DLD1 (cell line): ENCODE results near the gene TBC1D2B.

Experiments
- in situ Hi-C: cut with HindIII; loops from 2 replicates; pipeline ENCODE4 v1.10.0; 2017; ENCODE audit warnings: low sequenced_read_pairs

TBC1D2B gene

DNA sequence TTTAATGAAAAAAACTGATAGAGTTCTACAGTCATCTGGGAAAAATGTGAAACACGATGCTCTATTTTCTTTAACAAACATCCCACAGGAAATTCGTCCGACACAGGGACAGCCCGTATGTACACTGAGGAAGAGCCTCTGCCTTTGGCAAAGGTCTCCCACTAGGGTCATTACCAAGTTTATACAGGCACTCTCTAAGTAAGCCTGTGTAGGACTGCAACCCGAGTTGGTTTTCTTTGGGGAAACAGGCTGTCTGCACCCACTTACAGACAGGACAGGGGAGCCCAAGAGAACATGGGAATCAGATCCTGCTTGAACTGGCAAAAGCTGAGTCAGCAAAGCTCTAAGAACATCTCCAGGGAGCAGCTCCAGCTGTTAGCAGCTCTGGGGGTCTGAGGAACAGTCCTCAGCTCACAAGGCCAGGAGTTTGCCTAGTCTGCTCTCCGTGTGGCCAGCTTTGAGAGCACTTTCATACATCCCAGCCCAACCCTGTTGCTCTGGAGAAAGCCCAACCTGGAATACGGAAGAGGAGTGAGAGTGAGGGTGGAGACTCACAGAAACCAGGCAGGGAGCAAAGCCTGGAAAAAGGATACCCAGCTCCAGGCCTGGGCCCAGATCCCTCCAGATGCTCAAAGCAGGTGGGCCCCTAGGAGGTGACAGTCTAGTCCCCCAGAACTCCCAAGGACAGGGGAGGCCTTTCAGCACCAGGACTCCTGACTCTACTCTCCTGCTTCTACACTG is 1.9 kb downstream of the TBC1D2B start:
- in situ Hi-C loops: no loop called here

DNA sequence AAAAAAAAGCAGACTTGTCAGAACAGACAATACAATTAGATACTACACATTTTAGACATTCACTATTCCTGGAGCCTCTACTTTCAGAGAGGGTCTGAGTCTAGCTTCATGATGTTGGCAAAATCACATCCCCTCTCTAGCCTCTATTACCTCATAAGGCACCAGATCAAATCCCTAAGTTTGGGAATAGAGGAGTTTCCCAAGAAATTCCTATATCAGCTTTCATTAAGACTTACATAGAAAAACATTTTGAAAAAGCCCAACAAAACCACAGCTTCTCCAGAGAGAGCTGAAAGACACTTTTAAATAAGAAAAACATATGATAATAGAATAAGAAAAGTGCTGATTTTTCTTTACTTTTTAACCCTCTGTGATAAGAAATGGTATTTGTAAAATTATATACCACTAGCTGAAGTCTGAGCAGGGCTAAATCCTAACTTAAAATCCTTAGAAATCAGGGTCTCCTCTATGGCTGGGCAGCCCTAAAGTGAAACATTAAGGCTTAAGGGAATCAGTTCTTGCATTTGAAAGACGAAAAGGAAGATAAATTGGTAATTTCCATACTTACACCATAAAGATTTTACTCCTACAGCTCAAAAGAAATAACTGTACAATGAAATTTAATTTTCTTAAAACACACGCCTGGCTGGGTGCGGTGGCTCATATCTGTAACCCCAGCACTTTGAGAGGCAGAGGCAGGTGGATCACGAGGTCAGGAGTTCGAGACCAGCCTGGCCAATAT is 4.3 kb downstream of the TBC1D2B start:
- in situ Hi-C loops: no loop called here

DNA sequence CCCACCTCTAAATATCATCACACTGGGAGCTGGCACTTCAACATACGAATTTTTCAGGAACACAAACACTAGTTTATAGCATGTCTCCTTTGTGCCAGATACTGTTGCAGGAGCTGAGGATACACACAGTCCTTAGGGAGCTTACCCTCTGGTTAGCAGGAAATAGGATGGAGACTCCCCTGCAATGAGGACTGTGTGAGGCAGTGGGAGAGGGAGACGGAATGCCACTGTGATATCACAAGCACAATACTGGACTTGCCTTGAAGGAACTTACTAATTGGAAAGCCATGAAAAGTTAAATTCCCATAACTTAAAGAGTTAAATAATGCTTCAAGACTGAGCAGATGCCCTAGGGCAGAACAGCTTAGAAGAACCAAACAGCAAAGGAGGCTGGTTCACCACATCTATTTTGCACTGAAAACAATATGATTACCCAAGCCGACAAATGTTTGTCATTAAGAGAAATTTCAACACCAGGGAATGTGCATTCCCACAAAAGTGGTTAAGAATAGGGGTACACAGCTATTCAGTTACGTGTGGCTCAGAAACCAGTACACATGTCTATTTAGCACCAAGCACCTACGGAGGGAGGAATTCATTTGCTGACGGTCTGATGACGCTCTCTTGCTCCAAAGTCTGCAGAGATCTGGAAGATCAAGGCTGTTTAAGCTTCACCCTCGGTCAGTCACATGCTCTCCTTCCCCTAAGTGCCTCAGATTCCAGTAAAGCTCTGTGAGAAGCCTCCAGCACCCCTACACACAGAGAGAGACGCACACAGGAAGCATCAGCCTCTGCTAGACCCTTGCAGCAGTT is 5.2 kb downstream of the TBC1D2B start:
- in situ Hi-C loops: no loop called here

DNA sequence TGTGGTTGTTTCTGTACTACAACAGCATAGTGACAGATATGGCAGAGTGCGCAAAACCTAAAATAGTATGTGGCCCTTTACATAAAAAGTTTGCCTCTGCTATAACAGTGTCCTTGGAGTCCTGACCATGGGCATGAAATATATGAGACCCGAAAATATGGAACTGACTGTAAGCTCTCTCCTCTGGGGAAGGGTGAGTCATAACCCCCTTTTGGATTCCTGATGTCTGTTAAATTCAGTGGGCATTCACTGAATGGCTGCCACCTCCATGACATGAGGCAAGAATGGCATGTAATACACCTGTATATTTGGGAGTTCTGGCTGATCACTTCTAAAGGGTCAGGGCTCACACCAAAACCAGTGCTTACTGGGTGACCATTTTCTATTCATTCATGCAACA is 6.1 kb downstream of the TBC1D2B start:
- in situ Hi-C loops: no loop called here

DNA sequence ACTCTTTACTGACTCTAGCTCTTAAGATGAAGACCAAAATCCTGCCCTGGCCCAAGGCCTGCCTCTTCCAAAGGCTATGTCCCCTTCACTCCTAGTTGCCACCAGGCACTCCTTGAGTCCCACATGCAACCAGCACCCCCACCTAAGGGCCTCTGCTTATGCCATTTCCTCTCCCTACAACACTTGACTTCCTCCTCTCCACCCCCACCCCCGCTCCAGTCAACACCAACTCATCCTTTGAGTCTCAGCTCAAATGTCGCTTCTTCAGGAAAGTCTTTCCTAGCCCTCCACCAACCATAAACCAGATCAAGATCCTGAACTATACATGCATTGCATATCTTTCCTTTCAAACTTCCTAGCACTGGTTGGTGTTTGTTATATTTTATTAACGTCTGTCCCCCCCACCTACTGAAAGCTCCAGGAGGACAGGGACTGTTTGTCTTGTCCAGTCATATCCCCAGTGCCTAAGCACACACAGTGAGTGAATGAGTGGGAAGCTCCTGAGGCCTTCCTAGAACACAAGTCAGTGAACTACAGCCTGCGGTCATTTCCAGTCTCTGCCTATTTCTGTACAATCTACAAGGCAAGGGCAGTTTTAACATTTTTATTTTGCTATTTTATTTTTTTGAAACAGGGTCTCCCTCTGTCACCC is 7.3 kb downstream of the TBC1D2B start:
- in situ Hi-C loops: no loop called here

DNA sequence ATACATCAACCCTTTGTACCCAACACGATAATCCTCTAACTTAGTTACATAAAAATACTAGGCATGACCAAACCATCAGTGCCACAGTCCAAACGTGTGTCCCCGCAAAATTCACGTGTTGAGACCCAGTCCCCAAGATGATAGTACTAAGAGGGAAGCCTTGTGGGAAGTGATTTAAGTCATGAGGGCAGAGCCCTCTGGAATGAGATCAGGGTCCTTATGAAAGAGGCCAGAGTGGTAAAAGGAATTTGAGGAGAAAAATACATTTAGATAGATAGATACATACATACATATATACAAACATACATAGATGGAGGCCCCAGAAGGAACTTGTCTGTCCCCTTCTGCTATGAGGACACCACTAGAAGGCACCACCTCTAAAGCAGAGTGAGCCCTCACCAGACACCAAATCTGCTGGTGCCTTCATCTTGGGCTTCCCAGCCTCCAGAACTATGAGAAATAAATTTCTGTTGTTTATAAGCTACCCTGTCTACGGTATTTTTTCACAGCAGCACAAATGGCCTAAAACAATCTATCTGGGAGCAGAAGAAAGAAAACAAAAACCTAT is 8.0 kb downstream of the TBC1D2B start:
- in situ Hi-C loops: no loop called here

DNA sequence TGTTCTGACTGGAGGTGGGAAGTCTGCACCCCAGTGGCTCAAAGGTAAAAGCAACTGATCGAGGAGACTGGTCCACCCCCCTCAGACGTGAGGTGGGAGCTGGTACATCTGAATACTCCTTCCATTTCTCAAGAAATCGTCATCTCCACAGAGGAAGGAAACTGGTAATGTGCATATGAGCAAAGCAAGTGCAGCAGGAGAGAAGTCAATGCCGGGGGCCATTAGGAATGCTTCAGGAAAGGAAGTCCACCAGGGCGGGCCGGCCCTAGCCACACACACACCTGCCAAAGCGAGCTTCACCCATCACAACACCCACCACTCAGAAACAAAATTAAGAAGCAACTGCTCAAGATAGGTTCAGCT is 8.5 kb downstream of the TBC1D2B start:
- in situ Hi-C loops: no loop called here

DNA sequence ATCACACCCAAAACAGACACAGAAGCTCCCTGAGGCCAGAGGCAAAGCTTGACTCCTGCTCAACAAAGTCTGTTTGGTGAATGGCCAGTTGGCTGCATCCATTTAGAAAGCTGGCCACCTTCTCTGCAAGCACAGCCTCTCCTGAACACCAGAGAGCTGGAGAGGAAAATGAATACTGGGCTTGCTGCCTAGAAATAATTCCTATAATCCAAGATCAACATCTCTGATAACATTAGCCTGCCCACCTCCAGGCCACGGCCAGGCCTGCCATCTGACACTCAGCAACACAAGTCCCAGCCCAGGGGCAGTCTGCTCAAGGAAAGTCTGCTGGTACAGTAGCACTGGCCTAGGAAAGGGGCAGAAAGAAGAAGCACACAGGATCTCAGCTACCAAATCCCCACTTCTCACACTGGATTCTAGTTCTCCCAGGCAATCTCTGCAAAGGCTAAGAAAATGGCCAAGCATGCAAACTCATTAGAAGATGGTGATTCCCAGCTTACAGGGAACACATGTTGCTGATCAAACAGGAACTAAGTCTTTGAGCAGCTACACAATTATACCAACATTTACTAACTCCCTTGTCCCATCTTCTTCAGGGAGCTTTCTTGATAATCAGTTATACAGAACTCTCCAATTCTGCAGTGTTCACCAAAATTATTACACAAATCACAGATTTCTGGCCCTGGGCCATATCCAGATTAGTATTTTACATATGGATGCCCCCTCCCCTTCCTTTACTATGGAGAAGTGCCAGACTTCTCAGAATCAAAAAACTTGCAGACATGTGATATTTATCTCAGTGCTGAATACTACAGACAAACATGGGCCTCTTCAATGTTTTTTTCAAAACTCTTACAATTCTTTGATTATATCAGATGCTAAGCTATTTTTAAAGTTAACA is 9.9 kb downstream of the TBC1D2B start:
- in situ Hi-C loops: no loop called here

DNA sequence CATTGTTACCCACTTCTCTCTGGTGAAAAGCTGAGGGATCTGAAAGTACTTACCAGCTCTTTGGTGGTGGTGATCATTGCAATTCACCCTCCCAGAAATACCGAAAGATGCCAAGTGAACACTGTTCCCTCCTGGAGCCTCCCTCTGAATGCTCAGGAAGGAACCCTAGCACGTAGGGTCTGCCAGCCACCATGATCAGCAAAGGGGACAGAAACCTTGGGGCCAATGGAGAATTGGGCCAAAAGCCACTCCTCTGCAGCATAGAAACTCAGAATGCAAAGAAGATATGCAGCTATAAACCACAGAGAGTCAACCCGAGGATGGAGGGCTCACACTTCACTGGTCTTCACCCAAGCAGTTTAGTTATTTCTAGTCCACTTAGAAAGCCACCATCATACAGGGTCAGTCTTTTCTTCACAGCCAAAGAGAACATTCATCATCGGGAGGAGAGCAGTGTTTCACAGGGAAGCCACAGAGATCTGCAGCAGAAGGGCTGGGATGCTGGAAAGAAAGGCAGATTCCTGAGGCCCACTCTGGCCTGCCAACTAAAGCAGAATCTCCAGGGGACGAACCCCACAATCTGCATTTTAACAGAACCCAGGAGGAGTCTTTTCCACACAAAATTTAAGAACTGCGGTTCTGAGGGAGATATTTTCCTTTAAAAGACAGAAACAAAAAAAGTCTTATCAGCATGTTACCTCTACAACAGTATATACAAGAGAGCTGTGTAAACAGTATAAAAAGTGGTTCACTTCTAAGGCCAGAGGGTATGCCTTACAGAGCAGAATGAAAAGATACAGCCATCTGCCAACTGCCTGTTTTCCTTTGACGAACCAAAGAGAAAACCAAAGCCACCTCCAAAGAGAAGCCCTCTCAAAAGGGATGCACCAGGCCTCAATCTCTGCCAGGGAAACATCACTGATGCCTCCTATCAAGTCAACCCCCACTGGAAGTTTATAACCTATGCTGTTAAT is 11.3 kb downstream of the TBC1D2B start:
- in situ Hi-C loops: no loop called here

DNA sequence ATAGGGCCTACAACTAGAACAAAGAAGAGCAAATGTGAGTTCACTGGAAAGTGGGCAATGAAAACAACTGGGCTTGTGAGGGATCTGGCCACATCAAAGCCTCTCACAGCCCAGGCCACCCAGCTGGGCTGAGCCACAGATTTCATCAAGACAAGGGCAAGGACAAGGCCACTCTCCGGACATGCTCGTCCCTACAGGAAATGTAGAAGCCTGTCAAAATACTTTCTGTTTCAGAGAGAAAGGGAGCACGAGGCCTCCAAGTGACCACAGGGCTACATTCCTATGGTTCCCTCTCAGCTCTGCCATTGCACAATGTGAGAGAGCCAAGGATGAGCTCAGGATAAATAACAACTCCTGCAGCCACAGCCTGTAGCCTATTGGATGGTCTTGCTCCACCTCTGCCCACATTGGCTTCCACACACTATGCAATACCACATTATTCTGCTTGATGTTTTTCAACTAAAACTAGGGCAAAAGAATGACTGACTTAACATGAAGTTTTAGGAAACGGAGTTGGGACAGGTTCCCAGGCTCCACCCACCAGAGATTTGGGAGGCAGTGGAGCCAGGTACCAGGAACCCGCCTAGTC is 12.1 kb downstream of the TBC1D2B start:
- in situ Hi-C loops: no loop called here

DNA sequence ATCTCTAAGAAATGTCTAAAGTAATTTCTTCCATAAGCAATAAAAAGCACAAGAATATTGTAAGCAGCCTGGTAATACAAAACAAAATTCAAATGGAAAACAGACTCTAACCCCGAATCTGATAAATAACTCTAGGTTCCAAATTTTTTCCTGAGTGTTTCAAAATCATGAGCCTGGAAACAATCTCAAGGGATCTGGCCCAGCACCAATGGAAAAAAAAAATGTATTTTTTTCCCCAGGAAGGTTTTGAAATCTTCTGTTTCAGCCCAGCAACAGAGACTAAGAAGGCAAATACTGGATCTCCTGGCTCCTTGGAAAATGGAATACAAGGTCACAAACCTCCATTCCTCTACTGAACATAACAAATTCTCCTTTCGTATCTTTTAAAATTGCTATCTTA is 13.0 kb downstream of the TBC1D2B start:
- in situ Hi-C loops: no loop called here

DNA sequence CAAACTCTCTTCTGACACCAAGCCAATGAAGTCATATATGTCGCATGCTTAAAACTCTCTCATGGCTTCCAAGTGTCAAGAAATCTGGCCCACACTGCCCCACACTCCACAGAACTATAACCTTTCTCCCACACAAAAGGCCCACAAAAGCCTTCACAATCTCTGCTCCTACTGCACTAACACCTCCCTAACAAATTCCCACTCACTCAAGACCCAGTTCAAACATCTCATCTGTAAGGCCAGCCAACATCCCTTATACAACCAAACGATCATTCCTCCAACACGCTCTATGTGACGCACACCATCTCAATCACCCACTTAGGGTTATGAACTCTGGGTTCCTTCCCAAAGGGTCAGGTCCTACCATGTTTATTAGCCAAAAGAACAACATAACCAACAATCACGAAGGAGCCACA is 13.5 kb downstream of the TBC1D2B start:
- in situ Hi-C loops: no loop called here

DNA sequence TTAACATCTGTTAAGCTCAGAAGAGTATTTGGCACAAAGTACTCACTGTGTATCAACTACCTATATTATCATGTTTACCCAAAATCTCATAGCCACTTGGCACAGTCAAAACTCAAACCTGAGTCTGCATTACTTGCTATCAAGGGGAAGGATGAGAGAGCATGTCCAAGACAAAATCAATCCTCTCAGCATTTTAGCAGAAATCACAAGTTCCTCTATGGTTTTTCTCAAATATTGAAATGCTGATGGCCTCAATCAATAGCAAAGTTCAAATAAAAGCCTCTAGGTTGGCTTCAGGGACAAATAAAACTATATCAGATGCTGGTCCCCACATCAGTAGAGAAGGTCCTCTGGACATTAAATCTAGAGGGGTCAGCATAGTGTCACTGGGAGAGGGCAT is 14.3 kb downstream of the TBC1D2B start:
- in situ Hi-C loops: no loop called here

DNA sequence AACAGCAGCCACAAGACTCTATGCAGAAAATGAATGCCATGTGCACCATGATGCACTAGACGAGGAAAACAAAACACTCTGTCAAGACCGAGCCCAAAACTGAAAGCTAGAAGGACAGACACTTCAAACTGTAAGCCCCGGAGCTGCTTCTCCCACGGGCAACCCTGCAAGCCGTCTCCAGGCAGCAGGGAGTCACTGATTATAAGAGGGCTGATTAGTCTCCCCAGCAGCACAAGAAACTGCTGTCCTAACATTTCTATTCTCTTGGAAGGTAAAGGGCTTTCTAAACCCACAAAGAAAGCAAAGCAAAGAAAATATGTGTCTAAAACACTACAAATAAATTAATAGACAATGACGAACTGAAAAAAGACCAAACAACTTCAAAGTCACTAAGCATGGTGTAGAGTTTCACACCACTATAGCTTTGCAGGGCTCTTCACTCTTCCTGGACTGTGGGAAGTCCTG is 15.5 kb downstream of the TBC1D2B start:
- in situ Hi-C loops: no loop called here

DNA sequence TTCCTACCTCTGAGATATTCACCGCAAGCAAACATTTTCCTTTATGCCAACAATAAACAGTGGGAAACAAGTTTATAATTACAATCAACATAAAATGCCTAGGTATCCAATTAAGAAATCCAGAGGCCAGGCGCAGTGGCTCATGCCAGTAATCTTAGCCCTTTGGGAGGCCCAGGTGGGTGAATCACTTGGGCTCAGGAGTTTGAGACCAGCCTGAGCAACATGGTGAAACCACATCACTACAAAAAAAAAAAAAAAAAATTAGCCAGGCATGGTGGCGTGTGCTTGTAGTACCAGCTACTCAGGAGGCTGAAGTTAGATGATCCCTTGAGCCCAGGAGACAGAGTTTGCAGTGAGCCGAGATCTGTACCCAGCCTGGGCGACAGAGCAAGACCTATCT is 17.3 kb downstream of the TBC1D2B start:
- in situ Hi-C loops: no loop called here

DNA sequence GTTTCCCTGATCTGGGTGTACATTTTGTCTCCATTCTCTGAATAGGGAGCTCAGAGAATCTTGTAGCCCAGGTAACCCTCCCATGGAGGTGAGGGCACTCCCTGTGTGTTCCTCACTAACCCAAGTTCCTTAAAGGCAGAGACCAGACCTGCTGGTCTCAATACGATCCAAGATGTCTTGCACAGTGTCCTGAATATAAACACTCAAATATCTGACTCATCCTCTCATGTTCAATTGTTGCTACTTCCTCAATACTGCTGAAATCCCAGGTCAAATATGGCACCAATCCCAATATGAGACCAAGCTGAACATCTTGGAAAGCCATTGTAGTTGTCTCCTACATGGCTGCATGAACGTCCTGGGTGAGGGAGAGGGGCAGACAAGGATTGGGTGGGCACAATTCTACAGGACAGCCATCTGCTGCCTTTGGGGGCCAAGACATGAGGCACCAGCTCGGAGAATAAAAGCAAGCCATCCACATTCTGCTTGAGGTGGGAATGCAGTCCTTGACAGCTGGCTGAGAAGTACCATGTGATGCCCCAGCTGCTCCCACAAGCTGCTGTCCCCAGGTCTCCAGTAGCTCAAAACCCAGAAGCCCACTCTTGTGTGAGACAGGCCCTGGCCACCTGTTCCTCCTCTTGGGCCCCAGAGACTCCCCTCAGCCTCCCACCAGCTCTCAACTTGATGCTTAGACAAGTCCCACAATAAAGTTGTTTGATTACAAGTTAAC is 18.2 kb downstream of the TBC1D2B start:
- in situ Hi-C loops: no loop called here

DNA sequence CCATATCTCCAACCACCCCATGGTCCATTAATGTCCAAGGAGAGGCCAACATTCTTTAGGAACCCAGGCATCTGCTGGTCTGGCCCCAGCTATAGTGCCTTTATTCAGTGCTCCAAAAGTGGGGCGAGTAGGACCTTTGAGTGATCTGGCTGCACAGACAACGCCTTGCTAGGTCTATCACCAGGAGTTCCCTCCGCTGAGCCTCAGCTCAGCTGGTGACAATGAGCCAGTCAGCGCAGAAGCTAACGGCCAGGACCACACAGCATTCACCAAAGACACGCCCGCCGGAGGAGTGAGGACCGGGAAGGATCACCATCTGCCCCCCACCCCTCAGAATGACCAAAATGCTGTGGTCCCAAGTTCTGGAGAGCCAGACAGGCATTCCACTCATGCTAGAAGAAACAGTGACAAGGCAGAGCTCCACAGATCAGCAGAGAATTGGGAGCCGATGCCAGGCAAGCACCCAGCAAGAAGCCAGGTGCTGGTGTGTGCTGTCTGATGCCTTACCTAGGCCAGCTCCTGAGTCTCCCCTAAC is 19.0 kb downstream of the TBC1D2B start:
- in situ Hi-C loops: no loop called here
